CD14-positive monocyte (primary cell): ENCODE measurements around the gene SCD. TPM values are rescaled to one million over a fixed set of nuclear protein-coding genes. Genes with fewer than 3 reads are reported as not detected.

Experiments
- DNase-seq, 3 donors: peaks; one replicate each; pipeline ENCODE4 v3.0.0-alpha.2; 2011 to 2022
- H2AFZ ChIP-seq: 2 replicates; pipeline ENCODE4 v1.6.0; 2012; ENCODE audit warnings: mild to moderate bottlenecking, low read depth, low read length, inconsistent platforms; ENCODE audit not compliant: insufficient read depth, poor library complexity, severe bottlenecking
- H3K27ac ChIP-seq, 2 donors: 1 replicate in 1 of 2; 2 replicates in 1 of 2; pipeline ENCODE4 v1.5.1; 2012 to 2013; ENCODE audit warnings: low read length in 2 of 2, control low read depth in 1 of 2, inconsistent platforms in 1 of 2, low read depth in 1 of 2, mild to moderate bottlenecking in 1 of 2
- H3K27me3 ChIP-seq, 2 donors: one replicate each; pipeline versions ENCODE4 v1.6.0 to v1.6.1; 2011 to 2013; ENCODE audit warnings: low read length in 2 of 2; ENCODE audit not compliant: control insufficient read depth in 2 of 2, insufficient read depth in 2 of 2
- H3K36me3 ChIP-seq, 2 donors: replicated peaks in 1 of 2; 1 replicate in 1 of 2; 2 replicates in 1 of 2; pipeline versions ENCODE4 v1.5.1 to v1.6.1; 2012 to 2013; ENCODE audit warnings: low read length in 2 of 2, control low read depth in 1 of 2, inconsistent platforms in 1 of 2, mild to moderate bottlenecking in 1 of 2; ENCODE audit not compliant: insufficient read depth in 2 of 2, control insufficient read depth in 1 of 2
- H3K4me1 ChIP-seq, 2 donors: 1 replicate in 1 of 2; 2 replicates in 1 of 2; pipeline versions ENCODE4 v1.5.1 to v1.6.1; 2012 to 2013; ENCODE audit warnings: low read length in 2 of 2, control low read depth in 1 of 2, inconsistent platforms in 1 of 2, mild to moderate bottlenecking in 1 of 2, moderate library complexity in 1 of 2; ENCODE audit not compliant: insufficient read depth in 2 of 2, control insufficient read depth in 1 of 2
- H3K4me2 ChIP-seq: replicated peaks from 2 replicates; pipeline ENCODE3; 2012; ENCODE audit warnings: low read length, moderate library complexity, mild to moderate bottlenecking; ENCODE audit not compliant: poor library complexity, severe bottlenecking; ENCODE audit errors: extremely low read depth
- H3K4me3 ChIP-seq, 3 experiments: fragments of 200-600 bp in 1 of 3; sonication (generic) in 1 of 3; replicated peaks in 1 of 3; 1 replicate in 2 of 3; 2 replicates in 1 of 3; pipeline ENCODE4 v1.5.1; 2011 to 2013; ENCODE audit warnings: low read length in 3 of 3, mild to moderate bottlenecking in 3 of 3, control low read depth in 2 of 3, low read depth in 2 of 3, inconsistent platforms in 1 of 3, moderate library complexity in 1 of 3
- H3K79me2 ChIP-seq: 2 replicates; pipeline ENCODE4 v1.6.0; 2012; ENCODE audit warnings: mild to moderate bottlenecking, control low read depth, inconsistent platforms, low read length, moderate library complexity; ENCODE audit not compliant: insufficient read depth
- H3K9ac ChIP-seq: 2 replicates; pipeline ENCODE4 v1.6.0; 2017; ENCODE audit warnings: low read length, mild to moderate bottlenecking; ENCODE audit not compliant: insufficient read depth, poor library complexity, severe bottlenecking
- H3K9me3 ChIP-seq, 2 donors: replicated peaks in 1 of 2; 1 replicate in 1 of 2; 2 replicates in 1 of 2; pipeline versions ENCODE4 v1.5.1 to v1.6.1; 2012 to 2013; ENCODE audit warnings: low read length in 2 of 2, control low read depth in 1 of 2; ENCODE audit not compliant: control insufficient read depth in 1 of 2, insufficient read depth in 1 of 2
- H4K20me1 ChIP-seq: 2 replicates; pipeline ENCODE4 v1.6.0; 2012; ENCODE audit warnings: mild to moderate bottlenecking, low read length, control low read depth, moderate library complexity; ENCODE audit not compliant: insufficient read depth
- H3K27ac Mint-ChIP-seq, 7 donors: one replicate each; pipeline ENCODE4 v1.8.0; 2020; ENCODE audit warnings: mild to moderate bottlenecking in 7 of 7, mixed read lengths in 7 of 7, moderate library complexity in 6 of 7, inconsistent platforms in 2 of 7
- H3K27me3 Mint-ChIP-seq, 3 donors: one replicate each; pipeline ENCODE4 v1.8.0; 2021 to 2022; ENCODE audit warnings: low read depth in 3 of 3, mild to moderate bottlenecking in 3 of 3, mixed read lengths in 3 of 3, moderate library complexity in 3 of 3, inconsistent platforms in 1 of 3
- H3K36me3 Mint-ChIP-seq, 2 donors: one replicate each; pipeline ENCODE4 v1.8.0; 2020; ENCODE audit warnings: mixed read lengths in 2 of 2, inconsistent platforms in 1 of 2, mild to moderate bottlenecking in 1 of 2
- H3K4me1 Mint-ChIP-seq: one replicate; pipeline ENCODE4 v1.8.0; 2020; ENCODE audit warnings: mild to moderate bottlenecking, mixed read lengths
- H3K4me3 Mint-ChIP-seq, 2 donors: one replicate each; pipeline ENCODE4 v1.8.0; 2020; ENCODE audit warnings: mild to moderate bottlenecking in 2 of 2, mixed read lengths in 2 of 2, moderate library complexity in 1 of 2
- H3K9me3 Mint-ChIP-seq, 7 donors: one replicate each; pipeline ENCODE4 v1.8.0; 2020 to 2022; ENCODE audit warnings: mixed read lengths in 7 of 7, mild to moderate bottlenecking in 6 of 7, moderate library complexity in 6 of 7, inconsistent platforms in 2 of 7
- WGBS: methylation state at CpG from one replicate; pipeline ENCODE4 v1.1.5; 2013; ENCODE audit warnings: missing lambda C conversion rate; ENCODE audit not compliant: insufficient coverage; 5-methylcytosine and 5-hydroxymethylcytosine counted together
- intact Hi-C, 2 donors: fragments of 100-400 bp; cut with micrococcal nuclease; formaldehyde crosslinking; loops; one replicate each; pipeline versions ENCODE4 v1.15.0 to v1.15.1; 2023
- polyA plus RNA-seq, 3 donors: library from polyadenylated mRNA; depleted of rRNA in 1 of 3; unstranded in 2 of 3; stranded (reverse) in 1 of 3; fragments of 300-500 nt in 2 of 3; fragments of >200 nt in 1 of 3; fragmentation: Illumina TruSeq in 2 of 3; gene quantifications; 1 replicate in 2 of 3; 2 replicates in 1 of 3; pipeline ENCODE4 v1.2.3, GENCODE V29; 2012 to 2021
- TF ChIP-seq, protein P1 (sequence below): fragments of 200-600 bp; IDR thresholded peaks from one replicate; pipeline ENCODE4 v1.8.0; 2022; ENCODE audit warnings: antibody characterized with exemption, mild to moderate bottlenecking

SCD gene
- polyA plus RNA-seq, 3 donors, result 1.00 to 3.4 (median 1.0) TPM

DNA sequence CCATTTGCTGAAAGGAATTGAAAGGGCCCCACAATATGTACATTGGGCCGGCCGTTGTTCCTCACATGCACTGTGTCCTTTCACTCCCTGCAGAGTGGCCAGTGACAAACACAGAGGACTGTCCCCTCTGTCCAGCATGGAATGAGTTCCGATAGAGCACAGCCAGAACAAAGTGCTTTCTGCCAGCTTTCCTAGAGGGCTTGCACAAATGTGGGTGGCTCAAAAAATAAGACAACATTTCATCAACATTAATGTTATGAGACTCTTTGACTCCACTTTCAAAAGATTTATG lies 19.4 kb upstream of the SCD start:
- DNase-seq, result no peak
- Histone ChIP-seq H3K4me3 (no peak overlapping the region), H3K4me2 (no peak overlapping the region), H3K4me1 (peaks cover 16 to 18% of the 10 kb centered on the region in 2 donors), H3K36me3 (no peaks in the 10 kb centered on the region), H3K27me3 (no peaks in the 10 kb centered on the region), H3K9me3 (no peaks in the 10 kb centered on the region), H3K79me2 (no peaks in the 10 kb centered on the region), H3K27ac (peak overlapping the region in 1 of 2 donors; percentile 73), H2AFZ (no peak overlapping the region), H3K9ac (no peak overlapping the region), H4K20me1 (no peaks in the 10 kb centered on the region)
- peaks cover 1 to 11% (median 11%) of the 10 kb centered on the region in 3 donors for H3K27me3 Mint-ChIP-seq
- H3K9me3 Mint-ChIP-seq, result no peaks in the 10 kb centered on the region
- peak overlapping the region in 3 of 7 donors; percentile 77 to 90 (median 88) for H3K27ac Mint-ChIP-seq
- peaks cover 17% of the 10 kb centered on the region for H3K4me1 Mint-ChIP-seq
- H3K36me3 Mint-ChIP-seq, result no peaks in the 10 kb centered on the region
- WGBS, result 100% methylated on average over 3 of the region's 3 CpGs
- H3K4me3 Mint-ChIP-seq, result no peak overlapping the region
- TF ChIP-seq, protein P1, sequence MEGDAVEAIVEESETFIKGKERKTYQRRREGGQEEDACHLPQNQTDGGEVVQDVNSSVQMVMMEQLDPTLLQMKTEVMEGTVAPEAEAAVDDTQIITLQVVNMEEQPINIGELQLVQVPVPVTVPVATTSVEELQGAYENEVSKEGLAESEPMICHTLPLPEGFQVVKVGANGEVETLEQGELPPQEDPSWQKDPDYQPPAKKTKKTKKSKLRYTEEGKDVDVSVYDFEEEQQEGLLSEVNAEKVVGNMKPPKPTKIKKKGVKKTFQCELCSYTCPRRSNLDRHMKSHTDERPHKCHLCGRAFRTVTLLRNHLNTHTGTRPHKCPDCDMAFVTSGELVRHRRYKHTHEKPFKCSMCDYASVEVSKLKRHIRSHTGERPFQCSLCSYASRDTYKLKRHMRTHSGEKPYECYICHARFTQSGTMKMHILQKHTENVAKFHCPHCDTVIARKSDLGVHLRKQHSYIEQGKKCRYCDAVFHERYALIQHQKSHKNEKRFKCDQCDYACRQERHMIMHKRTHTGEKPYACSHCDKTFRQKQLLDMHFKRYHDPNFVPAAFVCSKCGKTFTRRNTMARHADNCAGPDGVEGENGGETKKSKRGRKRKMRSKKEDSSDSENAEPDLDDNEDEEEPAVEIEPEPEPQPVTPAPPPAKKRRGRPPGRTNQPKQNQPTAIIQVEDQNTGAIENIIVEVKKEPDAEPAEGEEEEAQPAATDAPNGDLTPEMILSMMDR, result no peak
- intact Hi-C loops, result no loop called here

DNA sequence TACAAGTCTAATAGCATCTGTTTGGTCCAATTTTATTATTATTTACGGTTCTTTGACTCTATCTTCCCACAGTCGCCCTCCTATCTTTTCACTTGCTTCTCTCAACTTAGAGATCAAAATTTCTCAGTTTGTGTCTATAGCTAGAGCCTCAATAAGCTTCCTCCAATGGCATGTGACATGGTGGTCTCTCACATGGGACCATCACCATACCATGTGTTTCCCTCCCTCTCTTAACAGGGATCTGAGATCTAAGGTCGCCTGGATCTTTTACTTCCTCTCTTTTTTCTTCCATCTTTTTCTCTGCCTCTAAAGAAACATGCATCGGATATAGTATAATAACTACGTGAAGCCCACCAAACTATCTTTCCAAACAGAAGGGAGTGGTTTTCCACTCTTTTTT lies 18.8 kb upstream of the SCD start:
- TF ChIP-seq, protein P1, result no peak
- no peak overlapping the region for H3K4me3 Mint-ChIP-seq
- peaks cover 22% of the 10 kb centered on the region for H3K4me1 Mint-ChIP-seq
- Histone ChIP-seq H3K4me3 (no peak overlapping the region), H3K4me1 (peaks cover 16 to 18% of the 10 kb centered on the region in 2 donors), H3K36me3 (no peaks in the 10 kb centered on the region), H3K27ac (no peak overlapping the region), H2AFZ (no peak overlapping the region), H3K4me2 (no peak overlapping the region), H3K9me3 (no peaks in the 10 kb centered on the region), H4K20me1 (no peaks in the 10 kb centered on the region), H3K27me3 (no peaks in the 10 kb centered on the region), H3K9ac (no peak overlapping the region), H3K79me2 (no peaks in the 10 kb centered on the region)
- H3K9me3 Mint-ChIP-seq, result peaks cover 0 to 1% (median 0%) of the 10 kb centered on the region in 7 donors
- intact Hi-C loops, result no loop called here
- WGBS, result 50% methylated on average over 2 of the region's 5 CpGs
- H3K27ac Mint-ChIP-seq, result peak overlapping the region in 2 of 7 donors; percentile 72 to 73
- no peak for DNase-seq
- H3K36me3 Mint-ChIP-seq, result no peaks in the 10 kb centered on the region
- H3K27me3 Mint-ChIP-seq, result peaks cover 4 to 12% (median 11%) of the 10 kb centered on the region in 3 donors
